Gastroesophageal sphincter (tissue), 3 donors: ENCODE measurements around the gene PRDM16.

Experiments
- CTCF ChIP-seq, 4 experiments: fragments of 200-600 bp in 2 of 4; fragments of 450-650 bp in 2 of 4; sonication (generic) in 1 of 4; IDR thresholded peaks; one replicate each; pipeline ENCODE4 v1.5.1; 2017 to 2019; ENCODE audit warnings: antibody characterized with exemption in 4 of 4, mild to moderate bottlenecking in 2 of 4, moderate library complexity in 2 of 4
- EP300 ChIP-seq: sonication (generic); formaldehyde crosslinking; IDR thresholded peaks from one replicate; pipeline ENCODE4 v1.6.1; 2017; ENCODE audit warnings: antibody characterized with exemption, mild to moderate bottlenecking
- POLR2A ChIP-seq, 2 donors: fragments of 450-650 bp; IDR thresholded peaks; one replicate each; pipeline ENCODE4 v1.6.1; 2017; ENCODE audit warnings: antibody characterized with exemption in 2 of 2, mild to moderate bottlenecking in 2 of 2, moderate library complexity in 1 of 2
- POLR2AphosphoS5 ChIP-seq: sonication (generic); formaldehyde crosslinking; IDR thresholded peaks from one replicate; pipeline ENCODE4 v1.6.1; 2017; ENCODE audit warnings: antibody characterized with exemption

- TF ChIP-seq POLR2A (IDR thresholded peaks at IDR 0.05) (no peak), CTCF (IDR thresholded peaks at IDR 0.05) (no peak), POLR2AphosphoS5 (no peak), EP300 (no peak)
Measured at GRCh38 chr1:3072391-3073185, 3.6 kb downstream of the PRDM16 start.
